Gastroesophageal sphincter (tissue), 4 donors: ENCODE data around the gene ARMC2. TPM values are rescaled to one million over a fixed set of nuclear protein-coding genes. Genes with fewer than 3 reads are reported as not detected.

Experiments used
- ATAC-seq: fragments of 150-250 bp; one replicate; pipeline ENCODE4 v1.9.1; 2016; ENCODE audit warnings: mild to moderate bottlenecking, moderate library complexity
- H3K27ac ChIP-seq, 4 donors: fragments of 200-600 bp; sonication (generic) in 3 of 4; 1 replicate in 3 of 4; 2 replicates in 1 of 4; pipeline ENCODE4 v1.5.1; 2016 to 2019
- H3K27me3 ChIP-seq: fragments of 200-600 bp; sonication (generic); one replicate; pipeline ENCODE4 v1.5.1; 2019
- H3K36me3 ChIP-seq, 2 donors: fragments of 200-600 bp; sonication (generic); one replicate each; pipeline ENCODE4 v1.5.1; 2019; ENCODE audit warnings: control low read depth in 1 of 2
- H3K4me1 ChIP-seq, 3 donors: fragments of 200-600 bp; sonication (generic); 1 replicate in 2 of 3; 2 replicates in 1 of 3; pipeline ENCODE4 v1.5.1; 2016 to 2019; ENCODE audit warnings: control low read depth in 2 of 3
- H3K4me3 ChIP-seq, 2 donors: fragments of 200-600 bp; sonication (generic); one replicate each; pipeline ENCODE4 v1.5.1; 2019; ENCODE audit warnings: mild to moderate bottlenecking in 1 of 2, moderate library complexity in 1 of 2
- H3K9me3 ChIP-seq, 3 donors: fragments of 200-600 bp; sonication (generic); one replicate each; pipeline ENCODE4 v1.5.1; 2017 to 2019; ENCODE audit warnings: control low read depth in 2 of 3
- EP300 ChIP-seq: sonication (generic); formaldehyde crosslinking; IDR thresholded peaks from one replicate; pipeline ENCODE4 v1.6.1; 2017; ENCODE audit warnings: antibody characterized with exemption, mild to moderate bottlenecking
- POLR2A ChIP-seq, 2 donors: fragments of 450-650 bp; IDR thresholded peaks; one replicate each; pipeline ENCODE4 v1.6.1; 2017; ENCODE audit warnings: antibody characterized with exemption in 2 of 2, mild to moderate bottlenecking in 2 of 2, moderate library complexity in 1 of 2
- POLR2AphosphoS5 ChIP-seq: sonication (generic); formaldehyde crosslinking; IDR thresholded peaks from one replicate; pipeline ENCODE4 v1.6.1; 2017; ENCODE audit warnings: antibody characterized with exemption
- WGBS, 2 donors: methylation state at CpG; one replicate each; pipeline ENCODE4 v1.1.5; 2018; ENCODE audit warnings: low coverage in 1 of 2; 5-methylcytosine and 5-hydroxymethylcytosine counted together
- total RNA-seq, 4 donors: library from RNA; depleted of rRNA; stranded (reverse); fragments of >200 nt; gene quantifications; one replicate each; pipeline ENCODE4 v1.1.0, GENCODE V29; 2016
- TF ChIP-seq, protein P1 (sequence below), 4 experiments: fragments of 200-600 bp in 2 of 4; fragments of 450-650 bp in 2 of 4; sonication (generic) in 1 of 4; IDR thresholded peaks; one replicate each; pipeline ENCODE4 v1.5.1; 2017 to 2019; ENCODE audit warnings: antibody characterized with exemption in 4 of 4, mild to moderate bottlenecking in 2 of 4, moderate library complexity in 2 of 4

The ARMC2 gene
- total RNA-seq, 4 donors from 2014 or later: 2.8 to 3.9 (median 3.5) TPM

DNA sequence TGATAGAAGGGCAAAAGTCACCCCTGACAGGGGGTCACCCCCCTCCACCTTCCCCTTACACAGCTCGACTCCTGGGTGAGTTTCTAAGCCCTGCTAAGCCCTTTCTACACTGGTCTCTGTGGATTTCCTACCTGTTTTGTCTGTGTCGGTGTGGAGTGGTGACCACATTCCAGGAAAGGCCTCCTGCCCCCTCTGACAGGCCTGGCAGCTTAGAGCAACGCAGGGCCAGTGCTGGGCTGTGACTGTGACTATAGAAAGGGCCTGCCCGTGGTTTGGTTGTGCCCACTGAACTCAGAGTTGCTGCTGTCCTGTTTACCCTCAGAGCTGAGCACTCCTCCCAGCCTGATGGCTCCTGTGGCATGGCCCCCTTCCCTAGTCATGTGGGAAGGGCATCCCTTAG, 109.0 kb downstream of the ARMC2 start:
- Histone ChIP-seq H3K4me3 (no peak overlapping the region), H3K4me1 (peaks cover 0 to 48% (median 14%) of the 10 kb centered on the region in 3 donors), H3K36me3 (no peaks in the 10 kb centered on the region), H3K9me3 (no peaks in the 10 kb centered on the region), H3K27ac (no peak overlapping the region), H3K27me3 (no peaks in the 10 kb centered on the region)
- no peak for TF ChIP-seq POLR2AphosphoS5
- TF ChIP-seq, protein P1, sequence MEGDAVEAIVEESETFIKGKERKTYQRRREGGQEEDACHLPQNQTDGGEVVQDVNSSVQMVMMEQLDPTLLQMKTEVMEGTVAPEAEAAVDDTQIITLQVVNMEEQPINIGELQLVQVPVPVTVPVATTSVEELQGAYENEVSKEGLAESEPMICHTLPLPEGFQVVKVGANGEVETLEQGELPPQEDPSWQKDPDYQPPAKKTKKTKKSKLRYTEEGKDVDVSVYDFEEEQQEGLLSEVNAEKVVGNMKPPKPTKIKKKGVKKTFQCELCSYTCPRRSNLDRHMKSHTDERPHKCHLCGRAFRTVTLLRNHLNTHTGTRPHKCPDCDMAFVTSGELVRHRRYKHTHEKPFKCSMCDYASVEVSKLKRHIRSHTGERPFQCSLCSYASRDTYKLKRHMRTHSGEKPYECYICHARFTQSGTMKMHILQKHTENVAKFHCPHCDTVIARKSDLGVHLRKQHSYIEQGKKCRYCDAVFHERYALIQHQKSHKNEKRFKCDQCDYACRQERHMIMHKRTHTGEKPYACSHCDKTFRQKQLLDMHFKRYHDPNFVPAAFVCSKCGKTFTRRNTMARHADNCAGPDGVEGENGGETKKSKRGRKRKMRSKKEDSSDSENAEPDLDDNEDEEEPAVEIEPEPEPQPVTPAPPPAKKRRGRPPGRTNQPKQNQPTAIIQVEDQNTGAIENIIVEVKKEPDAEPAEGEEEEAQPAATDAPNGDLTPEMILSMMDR (IDR thresholded peaks at IDR 0.05): no peak
- TF ChIP-seq POLR2A (IDR thresholded peaks at IDR 0.05): no peak
- TF ChIP-seq EP300: no peak
- WGBS, 2 donors: 75% methylated on average over 1 of the region's 4 CpGs; no CpG with 5 or more reads in 1 of the 2 donors
- no peak for ATAC-seq

GRCh38 chr6:108958900-108959770, 110.9 kb downstream of the ARMC2 start:
- Histone ChIP-seq H3K4me1 (peaks cover 0 to 37% (median 14%) of the 10 kb centered on the region in 3 donors), H3K4me3 (no peak overlapping the region), H3K27ac (peak overlapping the region in 2 of 4 donors; percentile 55 to 74), H3K36me3 (no peaks in the 10 kb centered on the region), H3K27me3 (no peaks in the 10 kb centered on the region), H3K9me3 (no peaks in the 10 kb centered on the region)
- no peak for ATAC-seq
- 89 to 97% methylated on average over 5 to 8 of the region's 10 CpGs for WGBS, 2 donors
- TF ChIP-seq, protein P1 (IDR thresholded peaks at IDR 0.05): no peak
- TF ChIP-seq POLR2A (IDR thresholded peaks at IDR 0.05) (no peak), POLR2AphosphoS5 (no peak), EP300 (no peak)

DNA sequence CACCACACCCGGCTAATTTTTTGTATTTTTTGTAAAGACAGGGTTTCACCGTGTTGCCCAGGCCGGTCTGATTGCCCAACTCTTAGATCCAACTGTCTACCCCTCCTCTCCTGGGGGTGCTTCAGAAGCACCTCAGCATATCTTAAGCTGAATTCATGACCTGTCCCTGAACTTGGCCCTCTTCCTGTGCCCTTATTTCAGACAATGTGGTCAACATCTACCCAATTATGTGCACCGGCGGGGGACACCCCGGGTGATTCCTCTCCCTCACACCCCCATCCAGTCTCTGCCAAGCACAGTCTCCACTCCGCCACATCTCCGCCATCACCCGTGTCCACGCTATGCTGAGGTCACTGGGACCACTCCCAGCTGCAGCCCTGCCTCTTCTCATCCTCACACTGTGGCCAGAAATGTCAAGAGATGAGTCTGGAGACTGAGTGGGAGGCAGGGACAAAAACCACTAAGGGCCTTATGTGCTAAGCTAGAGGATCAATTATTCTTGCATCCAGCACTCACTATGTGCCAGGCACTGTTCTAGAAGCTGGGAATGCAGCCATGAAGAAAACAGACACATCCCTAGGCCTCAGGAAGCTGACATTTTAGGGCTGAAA, 111.9 kb downstream of the ARMC2 start:
- TF ChIP-seq POLR2AphosphoS5 (no peak), EP300 (no peak), POLR2A (IDR thresholded peaks at IDR 0.05) (no peak)
- TF ChIP-seq, protein P1 (IDR thresholded peaks at IDR 0.05): no peak

DNA sequence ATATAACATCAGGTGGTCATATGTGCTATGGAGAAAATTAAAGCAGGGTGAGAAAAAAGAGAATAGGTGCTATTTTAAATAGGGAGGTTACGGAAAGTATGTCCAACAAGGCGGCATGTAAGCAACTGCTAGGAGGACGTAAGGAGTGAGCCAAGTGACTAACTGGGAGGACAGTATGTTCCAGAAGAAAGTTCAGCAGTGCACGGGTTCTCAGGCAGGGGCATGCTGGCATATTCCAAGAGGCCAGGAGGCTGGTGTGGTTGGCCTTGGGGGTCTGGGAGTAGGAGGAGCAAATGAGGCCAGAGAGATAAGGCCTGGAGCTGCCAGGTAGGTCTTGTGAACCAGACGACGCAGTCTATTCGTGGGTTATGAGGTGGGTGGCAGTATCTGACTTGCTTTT, 112.4 kb downstream of the ARMC2 start:
- no peaks in the 10 kb centered on the region for H3K9me3 ChIP-seq
- H3K27ac ChIP-seq: peak overlapping the region in 3 of 4 donors; percentile 55 to 74 (median 66)
- no peaks in the 10 kb centered on the region for H3K36me3 ChIP-seq
- H3K4me3 ChIP-seq: no peak overlapping the region
- WGBS, 2 donors: 72 to 78% methylated on average over 4 to 7 of the region's 7 CpGs
- no peaks in the 10 kb centered on the region for H3K27me3 ChIP-seq
- peak; percentile 78 for TF ChIP-seq POLR2AphosphoS5
- TF ChIP-seq POLR2A (IDR thresholded peaks at IDR 0.05): no peak
- H3K4me1 ChIP-seq: peaks cover 0 to 37% (median 14%) of the 10 kb centered on the region in 3 donors
- peak; percentile 69 for ATAC-seq

More for the DNA sequence above, 111.9 kb downstream of the ARMC2 start:
- peak overlapping the region in 3 of 4 donors; percentile 55 to 74 (median 68) for H3K27ac ChIP-seq
- no peaks in the 10 kb centered on the region for H3K9me3 ChIP-seq
- peaks cover 0 to 37% (median 14%) of the 10 kb centered on the region in 3 donors for H3K4me1 ChIP-seq
- H3K36me3 ChIP-seq: no peaks in the 10 kb centered on the region
- no peak overlapping the region for H3K4me3 ChIP-seq
- no peaks in the 10 kb centered on the region for H3K27me3 ChIP-seq
- peak; percentile 57 for ATAC-seq
- 51 to 85% methylated on average over 6 to 8 of the region's 10 CpGs for WGBS, 2 donors

DNA sequence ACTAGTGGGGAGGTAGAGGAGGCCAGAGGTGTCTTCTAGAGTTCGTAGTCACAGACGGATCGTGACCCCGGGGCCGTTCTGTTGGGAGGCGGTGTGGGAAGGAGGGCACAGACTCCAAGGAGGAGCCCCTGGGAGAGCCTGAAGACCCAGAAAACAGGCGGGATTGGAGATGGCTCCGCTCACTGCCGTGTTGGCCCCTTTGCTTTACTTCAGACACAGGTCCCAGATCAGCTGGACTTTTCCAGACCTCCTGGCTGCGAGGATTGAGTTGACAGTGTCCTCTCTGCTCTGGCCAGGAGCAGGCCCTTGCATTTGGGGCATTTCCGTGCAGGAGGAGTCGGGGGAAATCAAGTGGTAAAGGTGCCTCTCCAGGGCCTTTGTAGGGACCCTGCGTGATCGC, 112.9 kb downstream of the ARMC2 start:
- H3K4me1 ChIP-seq: peaks cover 0 to 37% (median 14%) of the 10 kb centered on the region in 3 donors
- no peaks in the 10 kb centered on the region for H3K9me3 ChIP-seq
- H3K27ac ChIP-seq: peak overlapping the region in 3 of 4 donors; percentile 55 to 74 (median 66)
- no peaks in the 10 kb centered on the region for H3K36me3 ChIP-seq
- no peak for ATAC-seq
- TF ChIP-seq POLR2A (IDR thresholded peaks at IDR 0.05): no peak
- TF ChIP-seq, protein P1 (IDR thresholded peaks at IDR 0.05): no peak
- TF ChIP-seq EP300: no peak
- no peak for TF ChIP-seq POLR2AphosphoS5
- 90 to 92% methylated on average over 2 to 10 of the region's 14 CpGs for WGBS, 2 donors
- no peaks in the 10 kb centered on the region for H3K27me3 ChIP-seq
- no peak overlapping the region for H3K4me3 ChIP-seq
